Esophagus muscularis mucosa (tissue), 4 donors: Measurements from ENCODE around the gene MISP3. TPM values are rescaled to one million over a fixed set of nuclear protein-coding genes. Genes with fewer than 3 reads are reported as not detected.

Source experiments
- DNase-seq: peaks from one replicate; pipeline ENCODE4 v3.0.0-alpha.2; 2017; ENCODE audit errors: extremely low spot score
- H3K27ac ChIP-seq, 4 donors: fragments of 200-600 bp; sonication (generic); replicated peaks in 1 of 4; 1 replicate in 3 of 4; 2 replicates in 1 of 4; pipeline ENCODE4 v1.5.1; 2016 to 2019; ENCODE audit warnings: mild to moderate bottlenecking in 1 of 4
- H3K27me3 ChIP-seq, 4 donors: fragments of 200-600 bp; sonication (generic); one replicate each; pipeline versions ENCODE4 v1.5.1 to v1.6.0; 2016 to 2019
- H3K36me3 ChIP-seq, 4 donors: fragments of 200-600 bp; sonication (generic); one replicate each; pipeline ENCODE4 v1.5.1; 2016 to 2019
- H3K4me1 ChIP-seq, 4 donors: fragments of 200-600 bp; sonication (generic); one replicate each; pipeline ENCODE4 v1.5.1; 2016 to 2019
- H3K4me3 ChIP-seq, 4 donors: fragments of 200-600 bp; sonication (generic); 1 replicate in 2 of 4; 2 replicates in 2 of 4; pipeline ENCODE4 v1.5.1; 2016 to 2019; ENCODE audit warnings: mild to moderate bottlenecking in 4 of 4, moderate library complexity in 1 of 4
- H3K9me3 ChIP-seq, 4 donors: fragments of 200-600 bp; sonication (generic); 1 replicate in 3 of 4; 2 replicates in 1 of 4; pipeline ENCODE4 v1.5.1; 2016 to 2019
- EP300 ChIP-seq: sonication (generic); formaldehyde crosslinking; IDR thresholded peaks from one replicate; pipeline ENCODE4 v1.6.1; 2017; ENCODE audit warnings: antibody characterized with exemption
- POLR2A ChIP-seq: fragments of 450-650 bp; IDR thresholded peaks from one replicate; pipeline ENCODE4 v1.6.1; 2017; ENCODE audit warnings: antibody characterized with exemption, moderate library complexity, mild to moderate bottlenecking, low read depth
- POLR2AphosphoS5 ChIP-seq, 2 donors: sonication (generic); formaldehyde crosslinking; IDR thresholded peaks; one replicate each; pipeline ENCODE4 v1.6.1; 2017; ENCODE audit warnings: antibody characterized with exemption in 2 of 2
- WGBS: methylation state at CpG from one replicate; pipeline ENCODE4 v1.1.5; 2018; 5-methylcytosine and 5-hydroxymethylcytosine counted together
- intact Hi-C: fragments of 100-400 bp; cut with DNase I; formaldehyde crosslinking; loops from one replicate; pipeline ENCODE4 v1.15.1; 2023
- total RNA-seq, 4 donors: library from RNA; depleted of rRNA; stranded (reverse); fragments of >200 nt; gene quantifications; one replicate each; pipeline versions ENCODE4 v1.1.0 to v1.2.1, GENCODE V29; 2016
- TF ChIP-seq, protein P1 (sequence below), 3 experiments: fragments of 200-600 bp in 2 of 3; fragments of 450-650 bp in 1 of 3; sonication (generic) in 2 of 3; IDR thresholded peaks; one replicate each; pipeline ENCODE4 v1.5.1; 2017 to 2019; ENCODE audit warnings: antibody characterized with exemption in 3 of 3, mild to moderate bottlenecking in 2 of 3, moderate library complexity in 1 of 3

MISP3 gene
- total RNA-seq, 4 donors from 2014 or later = 1.5 to 11.1 (median 7.6) TPM

GRCh38 chr19:14113762-14114414, 41.3 kb downstream of the MISP3 start:
- H3K27ac ChIP-seq = peak overlapping the region; percentile 86 to 100 (median 98)
- no peak for TF ChIP-seq POLR2A
- TF ChIP-seq, protein P1, sequence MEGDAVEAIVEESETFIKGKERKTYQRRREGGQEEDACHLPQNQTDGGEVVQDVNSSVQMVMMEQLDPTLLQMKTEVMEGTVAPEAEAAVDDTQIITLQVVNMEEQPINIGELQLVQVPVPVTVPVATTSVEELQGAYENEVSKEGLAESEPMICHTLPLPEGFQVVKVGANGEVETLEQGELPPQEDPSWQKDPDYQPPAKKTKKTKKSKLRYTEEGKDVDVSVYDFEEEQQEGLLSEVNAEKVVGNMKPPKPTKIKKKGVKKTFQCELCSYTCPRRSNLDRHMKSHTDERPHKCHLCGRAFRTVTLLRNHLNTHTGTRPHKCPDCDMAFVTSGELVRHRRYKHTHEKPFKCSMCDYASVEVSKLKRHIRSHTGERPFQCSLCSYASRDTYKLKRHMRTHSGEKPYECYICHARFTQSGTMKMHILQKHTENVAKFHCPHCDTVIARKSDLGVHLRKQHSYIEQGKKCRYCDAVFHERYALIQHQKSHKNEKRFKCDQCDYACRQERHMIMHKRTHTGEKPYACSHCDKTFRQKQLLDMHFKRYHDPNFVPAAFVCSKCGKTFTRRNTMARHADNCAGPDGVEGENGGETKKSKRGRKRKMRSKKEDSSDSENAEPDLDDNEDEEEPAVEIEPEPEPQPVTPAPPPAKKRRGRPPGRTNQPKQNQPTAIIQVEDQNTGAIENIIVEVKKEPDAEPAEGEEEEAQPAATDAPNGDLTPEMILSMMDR (IDR thresholded peaks at IDR 0.05) = peak in 1 of 3 experiments; percentile 26
- intact Hi-C loops = no loop called here
- H3K4me1 ChIP-seq = peaks cover 68 to 86% (median 81%) of the 10 kb centered on the region in 4 donors
- 85% methylated on average over 18 of the region's 18 CpGs for WGBS
- H3K36me3 ChIP-seq = peaks cover 0 to 5% (median 0%) of the 10 kb centered on the region in 4 donors
- H3K27me3 ChIP-seq = no peaks in the 10 kb centered on the region
- no peaks in the 10 kb centered on the region for H3K9me3 ChIP-seq
- H3K4me3 ChIP-seq = peak overlapping the region in 1 of 4 donors; percentile 34
- DNase-seq = no peak

DNA sequence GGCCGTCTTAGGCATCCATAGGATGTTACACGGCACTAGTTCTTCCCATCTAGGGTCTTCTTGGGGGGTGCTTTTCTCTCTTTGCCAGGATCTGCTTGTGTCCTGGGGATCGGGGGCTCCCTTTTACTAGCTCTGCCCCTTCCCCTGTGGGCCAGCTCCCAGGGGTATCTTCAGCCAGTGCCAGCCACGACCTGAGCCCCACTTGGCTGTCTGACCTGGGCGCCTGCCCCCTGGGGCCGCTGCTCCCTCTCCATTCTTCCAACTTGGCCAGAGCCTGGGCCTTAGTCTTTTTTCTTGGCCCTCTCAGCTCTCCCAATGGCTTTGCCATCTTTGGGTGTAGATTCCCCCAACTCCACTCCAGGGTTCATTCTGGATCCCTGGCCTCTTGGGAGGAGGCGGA, 41.9 kb downstream of the MISP3 start:
- DNase-seq = no peak
- intact Hi-C loops = no loop called here
- 81% methylated on average over 7 of the region's 7 CpGs for WGBS
- Histone ChIP-seq H3K27me3 (no peaks in the 10 kb centered on the region), H3K36me3 (peaks cover 0 to under 1% (median 0%) of the 10 kb centered on the region in 4 donors), H3K9me3 (no peaks in the 10 kb centered on the region), H3K4me3 (no peak overlapping the region), H3K27ac (peak overlapping the region; percentile 86 to 100 (median 98)), H3K4me1 (peaks cover 71 to 86% (median 83%) of the 10 kb centered on the region in 4 donors)
- TF ChIP-seq EP300 (no peak), POLR2A (no peak), POLR2AphosphoS5 (IDR thresholded peaks at IDR 0.05) (no peak)
- TF ChIP-seq, protein P1 (IDR thresholded peaks at IDR 0.05) = no peak

DNA sequence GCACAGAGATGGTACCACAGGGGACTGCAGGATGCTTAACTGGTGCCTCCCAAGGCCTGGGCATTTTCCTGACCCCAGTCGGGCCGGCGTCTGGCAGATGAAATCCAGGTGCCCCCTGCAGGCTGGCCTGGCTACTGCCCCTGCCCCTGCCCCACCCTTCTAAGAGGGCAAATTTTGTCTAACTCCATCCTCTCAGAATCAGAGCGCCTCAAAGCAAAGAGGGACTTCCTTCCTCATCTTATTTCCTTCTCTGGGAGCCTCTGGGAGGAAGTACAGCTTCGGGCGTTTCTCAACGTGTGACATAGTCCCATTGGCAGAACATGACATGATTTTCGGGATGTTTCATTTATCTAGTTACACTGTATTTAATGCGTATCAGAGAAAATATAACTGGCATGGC, 42.3 kb downstream of the MISP3 start:
- intact Hi-C loops = no loop called here

DNA sequence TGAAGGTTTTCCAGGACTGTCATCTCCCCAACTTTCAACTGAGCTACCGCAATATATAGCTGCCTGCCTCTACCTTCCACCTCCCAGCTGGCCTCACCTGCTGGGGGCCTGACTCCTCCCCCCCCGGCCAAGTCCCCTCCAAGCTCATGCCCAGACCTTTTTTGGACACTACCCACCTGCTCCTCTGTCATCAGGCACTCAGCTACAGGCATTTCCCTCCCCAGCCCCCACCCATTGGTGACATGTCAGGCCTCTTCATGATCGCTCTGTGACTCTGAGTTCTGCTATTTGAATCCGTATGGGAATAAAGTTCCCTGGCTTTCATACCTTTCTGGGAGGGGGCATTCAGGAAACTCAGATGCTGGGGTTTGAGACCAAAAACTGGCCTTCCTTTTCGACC, 43.2 kb downstream of the MISP3 start:
- Histone ChIP-seq H3K27me3 (no peaks in the 10 kb centered on the region), H3K27ac (peak overlapping the region; percentile 86 to 100 (median 98)), H3K4me1 (peaks cover 71 to 87% (median 82%) of the 10 kb centered on the region in 4 donors), H3K36me3 (no peaks in the 10 kb centered on the region), H3K4me3 (peak overlapping the region; percentile 86 to 98 (median 97)), H3K9me3 (no peaks in the 10 kb centered on the region)
- intact Hi-C loops = no loop called here
- WGBS = 74% methylated on average over 5 of the region's 5 CpGs
- DNase-seq = no peak
- no peak for TF ChIP-seq POLR2AphosphoS5 (IDR thresholded peaks at IDR 0.05)
- TF ChIP-seq, protein P1 (IDR thresholded peaks at IDR 0.05) = no peak

More for the DNA sequence above, 42.3 kb downstream of the MISP3 start:
- no peaks in the 10 kb centered on the region for H3K27me3 ChIP-seq
- no peak overlapping the region for H3K4me3 ChIP-seq
- H3K27ac ChIP-seq = peak overlapping the region; percentile 86 to 100 (median 98)
- H3K9me3 ChIP-seq = no peaks in the 10 kb centered on the region
- peaks cover 74 to 88% (median 86%) of the 10 kb centered on the region in 4 donors for H3K4me1 ChIP-seq
- 39% methylated on average over 9 of the region's 9 CpGs for WGBS
- DNase-seq = no peak
- TF ChIP-seq, protein P1 (IDR thresholded peaks at IDR 0.05) = peak; percentile 63 to 77 (median 71)
- TF ChIP-seq POLR2AphosphoS5 (IDR thresholded peaks at IDR 0.05) (peak in 1 of 2 donors; percentile 7), POLR2A (no peak), EP300 (no peak)
- H3K36me3 ChIP-seq = no peaks in the 10 kb centered on the region
